Tibial artery (tissue), 4 donors: ENCODE data around the gene CMTM7.
"Not testable (repeated sequence)": the region's sequence is repeated elsewhere in the genome, so short reads cannot be mapped to it uniquely, and the experiment has no call there.

Source experiments
- DNase-seq, 2 donors: peaks; one replicate each; pipeline ENCODE4 v3.0.0-alpha.2; 2019
- H3K27ac ChIP-seq, 2 donors: fragments of 200-600 bp; sonication (generic) in 1 of 2; 1 replicate in 1 of 2; 2 replicates in 1 of 2; pipeline ENCODE4 v1.5.1; 2018 to 2019; ENCODE audit warnings: mild to moderate bottlenecking in 1 of 2
- H3K27me3 ChIP-seq, 2 donors: fragments of 200-600 bp; sonication (generic) in 1 of 2; one replicate each; pipeline versions ENCODE4 v1.5.1 to v1.6.0; 2016 to 2019
- H3K36me3 ChIP-seq, 3 donors: fragments of 200-600 bp; sonication (generic) in 2 of 3; one replicate each; pipeline ENCODE4 v1.5.1; 2016 to 2019; ENCODE audit warnings: mild to moderate bottlenecking in 2 of 3
- H3K4me1 ChIP-seq, 4 donors: fragments of 200-600 bp; sonication (generic) in 2 of 4; 1 replicate in 3 of 4; 2 replicates in 1 of 4; pipeline ENCODE4 v1.5.1; 2016 to 2019
- H3K4me3 ChIP-seq, 2 donors: fragments of 200-600 bp; sonication (generic) in 1 of 2; 1 replicate in 1 of 2; 2 replicates in 1 of 2; pipeline ENCODE4 v1.5.1; 2018 to 2019; ENCODE audit warnings: mild to moderate bottlenecking in 2 of 2
- H3K9me3 ChIP-seq, 3 donors: fragments of 200-600 bp; sonication (generic) in 1 of 3; one replicate each; pipeline ENCODE4 v1.5.1; 2016 to 2019
- CTCF ChIP-seq, 2 experiments: fragments of 200-600 bp in 1 of 2; fragments of 450-650 bp in 1 of 2; IDR thresholded peaks; one replicate each; pipeline ENCODE4 v1.5.1; 2017 to 2019; ENCODE audit warnings: antibody characterized with exemption in 2 of 2, mild to moderate bottlenecking in 1 of 2, moderate library complexity in 1 of 2
- intact Hi-C: fragments of 100-400 bp; cut with DNase I; formaldehyde crosslinking; loops from one replicate; pipeline ENCODE4 v1.15.0; 2023; ENCODE audit warnings: low total_unique reads

The CMTM7 gene

GRCh38 chr3:32436816-32437189 lies 45.1 kb downstream of the CMTM7 start:
- intact Hi-C loops, result no loop called here

GRCh38 chr3:32437896-32438295 lies 46.2 kb downstream of the CMTM7 start:
- intact Hi-C loops, result no loop called here
- Histone ChIP-seq H3K4me3 (no peak overlapping the region), H3K27me3 (no peaks in the 10 kb centered on the region), H3K4me1 (peaks cover 0 to 3% (median 0%) of the 10 kb centered on the region in 4 donors), H3K9me3 (no peaks in the 10 kb centered on the region), H3K36me3 (peaks cover 0 to 5% (median 0%) of the 10 kb centered on the region in 3 donors), H3K27ac (no peak overlapping the region)
- TF ChIP-seq CTCF (IDR thresholded peaks at IDR 0.05), result no peak
- DNase-seq, result no peak

More at GRCh38 chr3:32436816-32437189, 45.1 kb downstream of the CMTM7 start:
- DNase-seq, result no peak
- Histone ChIP-seq H3K4me1 (peaks cover 0 to 3% (median 0%) of the 10 kb centered on the region in 4 donors), H3K4me3 (no peak overlapping the region), H3K36me3 (peaks cover 0 to 1% (median 0%) of the 10 kb centered on the region in 3 donors), H3K9me3 (no peaks in the 10 kb centered on the region), H3K27ac (no peak overlapping the region), H3K27me3 (no peaks in the 10 kb centered on the region)
- TF ChIP-seq CTCF (IDR thresholded peaks at IDR 0.05), result no peak

GRCh38 chr3:32438596-32439344 lies 47.1 kb downstream of the CMTM7 start:
- intact Hi-C loops, result no loop called here
- no peak overlapping the region for H3K27ac ChIP-seq
- no peaks in the 10 kb centered on the region for H3K9me3 ChIP-seq
- TF ChIP-seq CTCF (IDR thresholded peaks at IDR 0.05), result no peak
- DNase-seq, result no peak
- no peak overlapping the region for H3K4me3 ChIP-seq
- H3K4me1 ChIP-seq, result peaks cover 0 to 3% (median 0%) of the 10 kb centered on the region in 4 donors
- no peaks in the 10 kb centered on the region for H3K27me3 ChIP-seq
- H3K36me3 ChIP-seq, result peaks cover 0 to 5% (median 0%) of the 10 kb centered on the region in 3 donors

- DNase-seq, H3K9me3 ChIP-seq, H3K36me3 ChIP-seq, H3K4me3 ChIP-seq, intact Hi-C loops, H3K4me1 ChIP-seq, H3K27me3 ChIP-seq, H3K27ac ChIP-seq: not testable (repeated sequence)
Observed at GRCh38 chr3:32439421-32439820, 47.8 kb downstream of the CMTM7 start.

GRCh38 chr3:32440611-32441350 lies 49.1 kb downstream of the CMTM7 start:
- H3K4me3 ChIP-seq, result no peak overlapping the region
- no peaks in the 10 kb centered on the region for H3K9me3 ChIP-seq
- H3K36me3 ChIP-seq, result peaks cover 0 to 5% (median 0%) of the 10 kb centered on the region in 3 donors
- intact Hi-C loops, result no loop called here
- H3K27ac ChIP-seq, result no peak overlapping the region
- peaks cover 0 to 3% (median 0%) of the 10 kb centered on the region in 4 donors for H3K4me1 ChIP-seq
- TF ChIP-seq CTCF (IDR thresholded peaks at IDR 0.05), result no peak
- no peaks in the 10 kb centered on the region for H3K27me3 ChIP-seq
- DNase-seq, result no peak

- intact Hi-C loops, result no loop called here
- no peak for TF ChIP-seq CTCF (IDR thresholded peaks at IDR 0.05)
- peaks cover 0 to 5% (median 0%) of the 10 kb centered on the region in 3 donors for H3K36me3 ChIP-seq
- no peak for DNase-seq
- H3K4me1 ChIP-seq, result peaks cover 0 to 3% (median 0%) of the 10 kb centered on the region in 4 donors
- H3K27ac ChIP-seq, result no peak overlapping the region
- no peaks in the 10 kb centered on the region for H3K9me3 ChIP-seq
- H3K4me3 ChIP-seq, result no peak overlapping the region
- no peaks in the 10 kb centered on the region for H3K27me3 ChIP-seq
Observed at GRCh38 chr3:32442766-32443165, 51.1 kb downstream of the CMTM7 start.
